SJCRH30 (cell line): ENCODE measurements around the gene HSPB9. TPM values are rescaled to one million over a fixed set of nuclear protein-coding genes. Genes with fewer than 3 reads are reported as not detected.

Source experiments
- DNase-seq, 2 experiments: peaks; one replicate each; pipeline ENCODE4 v3.0.0-alpha.2; 2015 to 2020
- H3K27ac ChIP-seq: fragments of 250-450 bp; sonication (Bioruptor Pico); 2 replicates; pipeline ENCODE4 v1.5.1; 2020; ENCODE audit warnings: mild to moderate bottlenecking, moderate library complexity
- H3K27me3 ChIP-seq: fragments of 250-450 bp; sonication (Bioruptor Pico); 2 replicates; pipeline ENCODE4 v1.5.1; 2020; ENCODE audit warnings: mild to moderate bottlenecking, moderate library complexity
- H3K36me3 ChIP-seq: fragments of 250-450 bp; sonication (Bioruptor Pico); 2 replicates; pipeline ENCODE4 v1.5.1; 2020; ENCODE audit warnings: mild to moderate bottlenecking, moderate library complexity
- H3K4me1 ChIP-seq: fragments of 250-450 bp; sonication (Bioruptor Pico); 2 replicates; pipeline ENCODE4 v1.5.1; 2020; ENCODE audit warnings: mild to moderate bottlenecking, moderate library complexity
- H3K4me3 ChIP-seq: fragments of 250-450 bp; sonication (Bioruptor Pico); 2 replicates; pipeline ENCODE4 v1.5.1; 2020; ENCODE audit warnings: mild to moderate bottlenecking, moderate library complexity
- H3K9me3 ChIP-seq: fragments of 250-450 bp; sonication (Bioruptor Pico); replicated peaks from 2 replicates; pipeline ENCODE4 v1.5.1; 2020; ENCODE audit warnings: mild to moderate bottlenecking, moderate library complexity
- total RNA-seq: library from RNA; depleted of rRNA; stranded (reverse); fragments of >200 nt; shearing (Covaris generic); gene quantifications from 2 replicates; pipeline ENCODE4 v1.2.3, GENCODE V29; 2014

HSPB9 gene
- total RNA-seq, 1 experiment from 2014 or later: 0.32 TPM

GRCh38 chr17:42094375-42095069 lies 28.1 kb upstream of the HSPB9 start:
- H3K36me3 ChIP-seq: no peaks in the 10 kb centered on the region
- DNase-seq: no peak
- H3K4me1 ChIP-seq: peaks cover 11% of the 10 kb centered on the region
- H3K4me3 ChIP-seq: no peak overlapping the region
- H3K27me3 ChIP-seq: peaks cover 24% of the 10 kb centered on the region
- H3K27ac ChIP-seq: no peak overlapping the region
- no peaks in the 10 kb centered on the region for H3K9me3 ChIP-seq

- Histone ChIP-seq H3K36me3 (no peaks in the 10 kb centered on the region), H3K9me3 (no peaks in the 10 kb centered on the region), H3K4me1 (peaks cover 11% of the 10 kb centered on the region), H3K27ac (no peak overlapping the region), H3K27me3 (peaks cover 24% of the 10 kb centered on the region), H3K4me3 (no peak overlapping the region)
- DNase-seq: no peak
These were observed 26.1 kb upstream of the HSPB9 start for GRCh38 chr17:42096360-42097111.

- Histone ChIP-seq H3K36me3 (no peaks in the 10 kb centered on the region), H3K4me1 (peaks cover 16% of the 10 kb centered on the region), H3K4me3 (peak within 1 kb of the TSS; percentile 20; the same call in 1 of the 2 replicates), H3K9me3 (no peaks in the 10 kb centered on the region), H3K27me3 (peaks cover 24% of the 10 kb centered on the region), H3K27ac (no peak within 1 kb of the TSS)
- peak in 1 of 2 experiments; percentile 37 for DNase-seq
These were observed 24.6 kb upstream of the HSPB9 start, which contains the start of gene ZNF385C for GRCh38 chr17:42097691-42098631. ZNF385C (minus strand) TSS chr17:42098473; CDS start chr17:42063056, 35,417 bp downstream.

GRCh38 chr17:42098730-42099399 lies 23.7 kb upstream of the HSPB9 start:
- H3K4me3 ChIP-seq: peak overlapping the region; percentile 20; the same call in 1 of the 2 replicates
- peaks cover 16% of the 10 kb centered on the region for H3K4me1 ChIP-seq
- no peak overlapping the region for H3K27ac ChIP-seq
- peak; percentile 48 to 62 for DNase-seq
- no peaks in the 10 kb centered on the region for H3K36me3 ChIP-seq
- H3K27me3 ChIP-seq: peaks cover 24% of the 10 kb centered on the region
- H3K9me3 ChIP-seq: no peaks in the 10 kb centered on the region

GRCh38 chr17:42101513-42102292 lies 20.9 kb upstream of the HSPB9 start:
- H3K27me3 ChIP-seq: peaks cover 12% of the 10 kb centered on the region
- H3K4me3 ChIP-seq: no peak overlapping the region
- H3K4me1 ChIP-seq: peaks cover 16% of the 10 kb centered on the region
- no peak overlapping the region for H3K27ac ChIP-seq
- H3K36me3 ChIP-seq: no peaks in the 10 kb centered on the region
- no peaks in the 10 kb centered on the region for H3K9me3 ChIP-seq
- DNase-seq: peak; percentile 86 to 93

GRCh38 chr17:42103221-42103954 lies 19.2 kb upstream of the HSPB9 start:
- Histone ChIP-seq H3K27me3 (no peaks in the 10 kb centered on the region), H3K9me3 (no peaks in the 10 kb centered on the region), H3K27ac (no peak overlapping the region), H3K36me3 (no peaks in the 10 kb centered on the region), H3K4me3 (no peak overlapping the region), H3K4me1 (peaks cover 17% of the 10 kb centered on the region)
- DNase-seq: no peak

- H3K9me3 ChIP-seq: no peaks in the 10 kb centered on the region
- H3K27me3 ChIP-seq: no peaks in the 10 kb centered on the region
- no peak overlapping the region for H3K27ac ChIP-seq
- DNase-seq: no peak
- H3K36me3 ChIP-seq: no peaks in the 10 kb centered on the region
- no peak overlapping the region for H3K4me3 ChIP-seq
- peaks cover 12% of the 10 kb centered on the region for H3K4me1 ChIP-seq
These were observed 18.3 kb upstream of the HSPB9 start for GRCh38 chr17:42104264-42104663.

GRCh38 chr17:42106009-42106408 lies 16.6 kb upstream of the HSPB9 start:
- H3K36me3 ChIP-seq: no peaks in the 10 kb centered on the region
- H3K4me3 ChIP-seq: no peak overlapping the region
- no peak for DNase-seq
- peaks cover 12% of the 10 kb centered on the region for H3K4me1 ChIP-seq
- no peak overlapping the region for H3K27ac ChIP-seq
- no peaks in the 10 kb centered on the region for H3K9me3 ChIP-seq
- H3K27me3 ChIP-seq: no peaks in the 10 kb centered on the region

GRCh38 chr17:42107124-42107523 lies 15.5 kb upstream of the HSPB9 start:
- no peaks in the 10 kb centered on the region for H3K27me3 ChIP-seq
- no peak overlapping the region for H3K4me3 ChIP-seq
- peaks cover 7% of the 10 kb centered on the region for H3K4me1 ChIP-seq
- H3K9me3 ChIP-seq: no peaks in the 10 kb centered on the region
- H3K36me3 ChIP-seq: no peaks in the 10 kb centered on the region
- no peak overlapping the region for H3K27ac ChIP-seq
- no peak for DNase-seq

GRCh38 chr17:42107597-42108576 lies 14.7 kb upstream of the HSPB9 start:
- Histone ChIP-seq H3K36me3 (no peaks in the 10 kb centered on the region), H3K9me3 (no peaks in the 10 kb centered on the region), H3K4me3 (no peak overlapping the region), H3K27me3 (no peaks in the 10 kb centered on the region), H3K27ac (no peak overlapping the region), H3K4me1 (peaks cover 6% of the 10 kb centered on the region)
- DNase-seq: peak; percentile 93 to 95

- DNase-seq: no peak
- Histone ChIP-seq H3K36me3 (no peaks in the 10 kb centered on the region), H3K27ac (no peak overlapping the region), H3K4me1 (peaks cover 6% of the 10 kb centered on the region), H3K9me3 (no peaks in the 10 kb centered on the region), H3K4me3 (no peak overlapping the region), H3K27me3 (no peaks in the 10 kb centered on the region)
These were observed 13.5 kb upstream of the HSPB9 start for GRCh38 chr17:42109086-42109485.
